ENCODE results near the gene TP53AIP1. TPM values are rescaled to one million over a fixed set of nuclear protein-coding genes. Genes with fewer than 3 reads are reported as not detected.

The TP53AIP1 gene
- total and polyA plus RNA-seq, 5 experiments from 2014 or later, result not detected

GRCh38 chr11:128898580-128899344 lies 43.9 kb downstream of the TP53AIP1 start:
- peaks cover 8 to 30% (median 11%) of the 10 kb centered on the region in 5 donors for H3K27me3 Mint-ChIP-seq
- H3K36me3 Mint-ChIP-seq, result no peaks in the 10 kb centered on the region

GRCh38 chr11:128897826-128898225 lies 44.8 kb downstream of the TP53AIP1 start:
- Mint-ChIP-seq H3K9me3 (no peaks in the 10 kb centered on the region), H3K4me1 (peaks cover 0 to 3% (median 2%) of the 10 kb centered on the region in 4 donors), H3K27ac (no peak overlapping the region), H3K36me3 (no peaks in the 10 kb centered on the region), H3K27me3 (peaks cover 8 to 33% (median 20%) of the 10 kb centered on the region in 5 donors), H3K4me3 (no peak overlapping the region)
- ATAC-seq (no peak), DNase-seq (no peak)
- POLR2A ChIA-PET, result no interaction called here

More at GRCh38 chr11:128898580-128899344, 43.9 kb downstream of the TP53AIP1 start:
- H3K4me3 Mint-ChIP-seq, result no peak overlapping the region
- ATAC-seq (no peak), DNase-seq (no peak)
- POLR2A ChIA-PET, result no interaction called here
- H3K4me1 Mint-ChIP-seq, result peaks cover 0 to 6% (median 3%) of the 10 kb centered on the region in 4 donors
- H3K27ac Mint-ChIP-seq, result no peak overlapping the region
- no peaks in the 10 kb centered on the region for H3K9me3 Mint-ChIP-seq

- H3K9me3 Mint-ChIP-seq, result no peaks in the 10 kb centered on the region
- H3K27ac Mint-ChIP-seq, result no peak overlapping the region
- peaks cover 13 to 45% (median 34%) of the 10 kb centered on the region in 5 donors for H3K27me3 Mint-ChIP-seq
- H3K36me3 Mint-ChIP-seq, result peaks cover 0 to under 1% (median 0%) of the 10 kb centered on the region in 3 donors
- peaks cover 0 to 11% (median 7%) of the 10 kb centered on the region in 4 donors for H3K4me1 Mint-ChIP-seq
- DNase-seq (no peak), ATAC-seq (no peak)
- POLR2A ChIA-PET, result no interaction called here
- H3K4me3 Mint-ChIP-seq, result no peak overlapping the region
Measured at GRCh38 chr11:128896356-128896755, 46.3 kb downstream of the TP53AIP1 start.

GRCh38 chr11:128895526-128895925 lies 47.1 kb downstream of the TP53AIP1 start:
- Mint-ChIP-seq H3K4me3 (no peak overlapping the region), H3K9me3 (no peaks in the 10 kb centered on the region), H3K4me1 (peaks cover 0 to 15% (median 10%) of the 10 kb centered on the region in 4 donors), H3K36me3 (peaks cover 0 to 2% (median 0%) of the 10 kb centered on the region in 3 donors), H3K27me3 (peaks cover 16 to 46% (median 38%) of the 10 kb centered on the region in 5 donors), H3K27ac (no peak overlapping the region)
- POLR2A ChIA-PET, result no interaction called here
- ATAC-seq, result no peak
- DNase-seq, result no peak

- POLR2A ChIA-PET, result no interaction called here
- DNase-seq (no peak), ATAC-seq (no peak)
- H3K36me3 Mint-ChIP-seq, result peaks cover 0 to 2% (median 0%) of the 10 kb centered on the region in 3 donors
- no peak overlapping the region for H3K4me3 Mint-ChIP-seq
- H3K27ac Mint-ChIP-seq, result no peak overlapping the region
- H3K9me3 Mint-ChIP-seq, result no peaks in the 10 kb centered on the region
- H3K27me3 Mint-ChIP-seq, result peaks cover 17 to 52% (median 45%) of the 10 kb centered on the region in 5 donors
- peaks cover 0 to 17% (median 10%) of the 10 kb centered on the region in 4 donors for H3K4me1 Mint-ChIP-seq
Measured at GRCh38 chr11:128894685-128895084, 48.0 kb downstream of the TP53AIP1 start.

GRCh38 chr11:128894286-128894681 lies 48.4 kb downstream of the TP53AIP1 start:
- Mint-ChIP-seq H3K9me3 (no peaks in the 10 kb centered on the region), H3K36me3 (peaks cover 0 to 2% (median 0%) of the 10 kb centered on the region in 3 donors), H3K4me3 (no peak overlapping the region), H3K27me3 (peaks cover 20 to 54% (median 49%) of the 10 kb centered on the region in 5 donors), H3K27ac (no peak overlapping the region), H3K4me1 (peaks cover 0 to 17% (median 10%) of the 10 kb centered on the region in 4 donors)
- DNase-seq, result no peak
- no peak for ATAC-seq
- POLR2A ChIA-PET, result no interaction called here

GRCh38 chr11:128893578-128894285 lies 48.9 kb downstream of the TP53AIP1 start:
- Mint-ChIP-seq H3K4me3 (no peak overlapping the region), H3K4me1 (peaks cover 0 to 17% (median 10%) of the 10 kb centered on the region in 4 donors), H3K9me3 (no peaks in the 10 kb centered on the region), H3K27ac (no peak overlapping the region), H3K36me3 (peaks cover 0 to 2% (median 0%) of the 10 kb centered on the region in 3 donors), H3K27me3 (peaks cover 20 to 57% (median 53%) of the 10 kb centered on the region in 5 donors)
- POLR2A ChIA-PET, result no interaction called here
- DNase-seq, result no peak
- no peak for ATAC-seq

- no peak for ATAC-seq
- no peak for DNase-seq
- Mint-ChIP-seq H3K9me3 (no peaks in the 10 kb centered on the region), H3K36me3 (peaks cover 0 to 2% (median 0%) of the 10 kb centered on the region in 3 donors), H3K4me1 (peaks cover 0 to 17% (median 10%) of the 10 kb centered on the region in 4 donors), H3K27me3 (peaks cover 25 to 64% (median 60%) of the 10 kb centered on the region in 5 donors), H3K4me3 (no peak overlapping the region), H3K27ac (no peak overlapping the region)
- POLR2A ChIA-PET, result no interaction called here
Measured at GRCh38 chr11:128892866-128893565, 49.7 kb downstream of the TP53AIP1 start.

- DNase-seq (no peak), ATAC-seq (no peak)
- Mint-ChIP-seq H3K4me3 (peak overlapping the region in 8 of 10 donors; percentile 27 to 86 (median 62)), H3K27me3 (peaks cover 27 to 72% (median 63%) of the 10 kb centered on the region in 5 donors), H3K36me3 (peaks cover 0 to 2% (median 0%) of the 10 kb centered on the region in 3 donors), H3K9me3 (no peaks in the 10 kb centered on the region), H3K4me1 (peaks cover 0 to 19% (median 10%) of the 10 kb centered on the region in 4 donors), H3K27ac (peak overlapping the region in 1 of 10 donors; percentile 64)
- POLR2A ChIA-PET, result interaction anchor here (0.7 kb wide), 2 partner anchors 11 kb away, joined by 4 read pairs; no protein-coding TSS in a partner anchor
Measured at GRCh38 chr11:128891913-128892398, 50.7 kb downstream of the TP53AIP1 start.

GRCh38 chr11:128890543-128891368 lies 51.9 kb downstream of the TP53AIP1 start, which contains the start of gene KCNJ5:
Gene KCNJ5 (plus strand): TSS chr11:128891356. CDS start chr11:128911274, 19,918 bp downstream.
- ATAC-seq, result peak; percentile 64 to 65

GRCh38 chr11:128890216-128890542 lies 52.5 kb downstream of the TP53AIP1 start:
- H3K27me3 Mint-ChIP-seq, result peaks cover 31 to 89% (median 68%) of the 10 kb centered on the region in 5 donors
- no peak for ATAC-seq
- POLR2A ChIA-PET, result no interaction called here

More at GRCh38 chr11:128890543-128891368, 51.9 kb downstream of the TP53AIP1 start, which contains the start of gene KCNJ5:
- DNase-seq, result peak in 2 of 10 donors; percentile 16 to 23
- Mint-ChIP-seq H3K27ac (peak within 1 kb of the TSS in 3 of 10 donors; percentile 11 to 64 (median 31)), H3K27me3 (peaks cover 28 to 84% (median 66%) of the 10 kb centered on the region in 5 donors), H3K9me3 (no peaks in the 10 kb centered on the region), H3K36me3 (peaks cover 0 to 2% (median 0%) of the 10 kb centered on the region in 3 donors), H3K4me3 (peak within 1 kb of the TSS; percentile 72 to 87 (median 84)), H3K4me1 (peaks cover 0 to 26% (median 10%) of the 10 kb centered on the region in 4 donors)
- POLR2A ChIA-PET, result interaction anchor here (0.7 kb wide), 1 partner anchor 12 kb away, joined by 4 read pairs; no protein-coding TSS in a partner anchor

More at GRCh38 chr11:128890216-128890542, 52.5 kb downstream of the TP53AIP1 start:
- Mint-ChIP-seq H3K4me1 (peaks cover 0 to 26% (median 10%) of the 10 kb centered on the region in 4 donors), H3K4me3 (peak overlapping the region in 6 of 10 donors; percentile 4 to 77 (median 34)), H3K27ac (no peak overlapping the region), H3K9me3 (no peaks in the 10 kb centered on the region), H3K36me3 (peaks cover 0 to 2% (median 0%) of the 10 kb centered on the region in 3 donors)
- DNase-seq, result no peak
